ENCODE measurements around the gene RTCB. TPM values are rescaled to one million over a fixed set of nuclear protein-coding genes. Genes with fewer than 3 reads are reported as not detected.
A peak's percentile ranks its signal among the peaks of the same experiment; 100 is the strongest.

Gene RTCB
- total and polyA plus RNA-seq, 9 donors = 53.9 to 74.5 (median 60.9) TPM

DNA sequence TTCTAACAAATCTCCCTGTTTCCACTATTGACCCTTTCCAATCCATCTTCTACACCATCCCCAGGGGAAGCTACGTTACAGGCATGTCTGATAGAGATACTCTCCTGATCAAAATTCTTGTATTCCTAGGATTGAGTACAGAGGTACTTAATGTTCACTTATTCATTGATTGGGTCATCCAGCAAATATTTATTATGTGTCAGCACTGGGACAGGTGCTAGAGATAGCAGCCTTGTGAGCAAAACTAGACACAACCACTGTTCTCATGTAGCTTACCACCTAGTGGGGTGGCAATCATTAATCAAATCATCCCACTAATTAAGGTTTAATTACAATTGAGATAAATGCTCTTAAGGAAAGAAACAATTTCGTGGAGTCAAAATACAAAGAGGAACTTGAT lies 9.4 kb upstream of the RTCB start:
- Histone ChIP-seq H3K4me1 (ENCODE audit: control insufficient read depth, insufficient read depth, low read length) (no peaks in the 10 kb centered on the region), H3K36me3 (ENCODE audit: control insufficient read depth, insufficient read depth, low read length) (no peaks in the 10 kb centered on the region), H3K9me3 (replicated peaks; ENCODE audit: control insufficient read depth, low read depth, low read length) (no peaks in the 10 kb centered on the region), H3K27ac (ENCODE audit: low read length) (no peak overlapping the region), H3K27me3 (ENCODE audit: control insufficient read depth, insufficient read depth, low read length) (peaks cover 12% of the 10 kb centered on the region), H3K4me3 (ENCODE audit: low read length) (no peak overlapping the region)
- WGBS (ENCODE audit: insufficient coverage) = 17% methylated on average over 1 of the region's 2 CpGs
- no peak for DNase-seq

DNA sequence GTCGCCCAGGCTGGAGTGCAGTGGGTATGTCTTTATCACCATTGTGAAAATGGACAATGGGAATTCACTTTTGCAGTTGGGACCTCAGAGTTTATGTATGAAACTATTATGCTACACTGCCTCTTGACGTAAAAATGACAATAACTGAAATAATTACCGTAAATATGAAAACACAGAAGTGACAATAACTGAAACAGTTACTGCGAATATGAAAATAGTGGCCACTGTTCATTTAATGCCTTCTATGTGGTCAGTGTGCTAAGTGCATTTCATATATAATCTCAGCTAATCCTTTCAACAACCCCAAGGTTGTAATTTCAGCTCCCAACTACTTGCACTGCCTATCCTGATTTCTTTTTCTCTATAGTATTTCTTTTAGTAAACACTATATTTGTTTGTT lies 5.9 kb upstream of the RTCB start:
- DNase-seq = no peak
- Histone ChIP-seq H3K4me1 (ENCODE audit: control insufficient read depth, insufficient read depth, low read length) (no peaks in the 10 kb centered on the region), H3K27ac (ENCODE audit: low read length) (no peak overlapping the region), H3K36me3 (ENCODE audit: control insufficient read depth, insufficient read depth, low read length) (no peaks in the 10 kb centered on the region), H3K9me3 (replicated peaks; ENCODE audit: control insufficient read depth, low read depth, low read length) (no peaks in the 10 kb centered on the region), H3K27me3 (ENCODE audit: control insufficient read depth, insufficient read depth, low read length) (peaks cover 4% of the 10 kb centered on the region), H3K4me3 (ENCODE audit: low read length) (no peak overlapping the region)
- WGBS (ENCODE audit: insufficient coverage) = no CpG with 5 or more reads among the region's 4 CpGs

DNA sequence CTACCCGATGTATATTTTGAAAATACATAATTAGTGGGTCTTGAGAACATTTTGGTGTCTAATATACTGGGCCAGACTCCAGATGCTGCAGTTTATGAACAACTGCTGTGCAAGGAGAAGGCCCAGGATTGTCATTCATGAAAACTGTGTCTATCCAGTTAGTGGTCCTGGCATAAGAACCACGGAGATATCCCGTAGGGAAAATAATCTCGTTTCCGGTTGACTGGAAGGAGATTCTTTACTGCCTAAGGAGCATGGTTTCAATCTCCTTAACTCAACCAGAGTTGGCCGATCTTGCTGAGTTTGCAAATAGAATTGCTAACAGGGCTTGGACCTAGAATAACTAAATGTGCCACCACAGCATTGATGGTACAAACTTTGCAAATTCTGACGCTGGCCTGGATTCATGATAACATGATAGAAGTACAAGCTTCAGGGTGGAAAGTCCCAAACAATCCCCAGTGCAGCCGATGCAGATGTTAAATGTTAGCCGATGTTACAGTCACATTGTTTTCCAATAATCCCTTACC lies 4.6 kb upstream of the RTCB start:
- no peak overlapping the region for H3K4me3 ChIP-seq (ENCODE audit: low read length)
- H3K4me1 ChIP-seq (ENCODE audit: control insufficient read depth, insufficient read depth, low read length) = peaks cover 2% of the 10 kb centered on the region
- 90% methylated on average over 2 of the region's 9 CpGs for WGBS (ENCODE audit: insufficient coverage)
- H3K27ac ChIP-seq (ENCODE audit: low read length) = no peak overlapping the region
- no peaks in the 10 kb centered on the region for H3K27me3 ChIP-seq (ENCODE audit: control insufficient read depth, insufficient read depth, low read length)
- H3K9me3 ChIP-seq (replicated peaks; ENCODE audit: control insufficient read depth, low read depth, low read length) = no peaks in the 10 kb centered on the region
- no peak for DNase-seq
- no peaks in the 10 kb centered on the region for H3K36me3 ChIP-seq (ENCODE audit: control insufficient read depth, insufficient read depth, low read length)

GRCh38 chr22:32414191-32414590 lies 2.1 kb upstream of the RTCB start:
- DNase-seq = no peak
- H3K4me3 ChIP-seq (ENCODE audit: low read length) = no peak overlapping the region
- peaks cover 4% of the 10 kb centered on the region for H3K36me3 ChIP-seq (ENCODE audit: control insufficient read depth, insufficient read depth, low read length)
- peaks cover 16% of the 10 kb centered on the region for H3K4me1 ChIP-seq (ENCODE audit: control insufficient read depth, insufficient read depth, low read length)
- WGBS (ENCODE audit: insufficient coverage) = 80% methylated on average over 4 of the region's 7 CpGs
- H3K9me3 ChIP-seq (replicated peaks; ENCODE audit: control insufficient read depth, low read depth, low read length) = no peaks in the 10 kb centered on the region
- no peaks in the 10 kb centered on the region for H3K27me3 ChIP-seq (ENCODE audit: control insufficient read depth, insufficient read depth, low read length)
- H3K27ac ChIP-seq (ENCODE audit: low read length) = no peak overlapping the region

DNA sequence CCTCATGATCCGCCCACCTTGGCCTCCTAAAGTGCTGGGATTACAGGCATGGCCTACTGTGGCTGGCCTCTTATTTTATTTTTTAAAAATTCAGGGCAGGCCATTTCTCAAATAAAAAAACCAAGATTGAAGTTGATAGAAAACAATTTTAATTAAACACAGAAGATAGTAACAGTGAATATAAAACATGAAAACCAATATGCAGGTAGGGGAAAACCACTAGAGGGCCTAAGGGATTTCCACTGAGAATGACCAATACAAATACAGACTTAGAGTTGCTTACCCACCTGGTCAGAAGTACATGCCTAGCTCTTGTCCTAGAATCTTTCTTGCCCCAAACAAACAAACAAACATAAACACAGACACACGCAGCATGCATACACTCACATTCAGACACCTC lies 1.7 kb upstream of the RTCB start:
- Histone ChIP-seq H3K4me1 (ENCODE audit: control insufficient read depth, insufficient read depth, low read length) (peaks cover 16% of the 10 kb centered on the region), H3K27ac (ENCODE audit: low read length) (no peak overlapping the region), H3K9me3 (replicated peaks; ENCODE audit: control insufficient read depth, low read depth, low read length) (no peaks in the 10 kb centered on the region), H3K36me3 (ENCODE audit: control insufficient read depth, insufficient read depth, low read length) (peaks cover 4% of the 10 kb centered on the region), H3K4me3 (ENCODE audit: low read length) (no peak overlapping the region), H3K27me3 (ENCODE audit: control insufficient read depth, insufficient read depth, low read length) (no peaks in the 10 kb centered on the region)
- WGBS (ENCODE audit: insufficient coverage) = 60% methylated on average over 1 of the region's 2 CpGs
- no peak for DNase-seq

- Histone ChIP-seq H3K9me3 (replicated peaks; ENCODE audit: control insufficient read depth, low read depth, low read length) (no peaks in the 10 kb centered on the region), H3K4me1 (ENCODE audit: control insufficient read depth, insufficient read depth, low read length) (peaks cover 16% of the 10 kb centered on the region), H3K4me3 (ENCODE audit: low read length) (peak overlapping the region; percentile 100), H3K27me3 (ENCODE audit: control insufficient read depth, insufficient read depth, low read length) (no peaks in the 10 kb centered on the region), H3K27ac (ENCODE audit: low read length) (peak overlapping the region; percentile 75), H3K36me3 (ENCODE audit: control insufficient read depth, insufficient read depth, low read length) (peaks cover 21% of the 10 kb centered on the region)
- 0% methylated on average over 5 of the region's 12 CpGs for WGBS (ENCODE audit: insufficient coverage)
- DNase-seq = no peak
Observed at GRCh38 chr22:32411402-32411801, 645 bp downstream of the RTCB start.

- H3K9me3 ChIP-seq (replicated peaks; ENCODE audit: control insufficient read depth, low read depth, low read length) = no peaks in the 10 kb centered on the region
- WGBS (ENCODE audit: insufficient coverage) = no CpG with 5 or more reads among the region's 4 CpGs
- H3K27me3 ChIP-seq (ENCODE audit: control insufficient read depth, insufficient read depth, low read length) = no peaks in the 10 kb centered on the region
- peaks cover 24% of the 10 kb centered on the region for H3K36me3 ChIP-seq (ENCODE audit: control insufficient read depth, insufficient read depth, low read length)
- no peak overlapping the region for H3K27ac ChIP-seq (ENCODE audit: low read length)
- H3K4me3 ChIP-seq (ENCODE audit: low read length) = no peak overlapping the region
- no peak for DNase-seq
- H3K4me1 ChIP-seq (ENCODE audit: control insufficient read depth, insufficient read depth, low read length) = peaks cover 16% of the 10 kb centered on the region
Observed at GRCh38 chr22:32410459-32410858, 1.6 kb downstream of the RTCB start.

GRCh38 chr22:32409977-32410376 lies 2.1 kb downstream of the RTCB start:
- no peak overlapping the region for H3K27ac ChIP-seq (ENCODE audit: low read length)
- no peaks in the 10 kb centered on the region for H3K9me3 ChIP-seq (replicated peaks; ENCODE audit: control insufficient read depth, low read depth, low read length)
- H3K36me3 ChIP-seq (ENCODE audit: control insufficient read depth, insufficient read depth, low read length) = peaks cover 24% of the 10 kb centered on the region
- WGBS (ENCODE audit: insufficient coverage) = 88% methylated on average over 3 of the region's 9 CpGs
- no peak overlapping the region for H3K4me3 ChIP-seq (ENCODE audit: low read length)
- peaks cover 16% of the 10 kb centered on the region for H3K4me1 ChIP-seq (ENCODE audit: control insufficient read depth, insufficient read depth, low read length)
- no peaks in the 10 kb centered on the region for H3K27me3 ChIP-seq (ENCODE audit: control insufficient read depth, insufficient read depth, low read length)
- DNase-seq = no peak

DNA sequence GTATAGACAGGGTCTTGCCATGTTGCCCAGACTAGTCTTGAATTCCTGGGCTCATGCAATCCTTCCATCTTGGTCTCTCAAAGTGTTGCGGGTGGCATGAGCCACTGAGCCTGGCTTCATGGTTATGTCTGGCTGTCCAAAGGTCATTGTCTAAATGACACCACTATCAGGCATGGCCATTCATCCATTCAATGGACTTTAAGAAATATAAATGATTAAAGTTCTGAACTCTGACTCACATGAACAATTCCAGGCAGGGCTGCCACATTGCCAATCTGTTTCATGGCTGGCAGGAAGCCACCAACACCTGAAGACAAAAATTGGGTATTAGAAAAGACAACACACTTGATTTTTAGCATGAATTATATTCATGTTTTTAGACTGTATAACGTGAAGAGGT lies 4.1 kb downstream of the RTCB start:
- no CpG with 5 or more reads among the region's 2 CpGs for WGBS (ENCODE audit: insufficient coverage)
- no peaks in the 10 kb centered on the region for H3K9me3 ChIP-seq (replicated peaks; ENCODE audit: control insufficient read depth, low read depth, low read length)
- H3K4me1 ChIP-seq (ENCODE audit: control insufficient read depth, insufficient read depth, low read length) = peaks cover 16% of the 10 kb centered on the region
- peaks cover 39% of the 10 kb centered on the region for H3K36me3 ChIP-seq (ENCODE audit: control insufficient read depth, insufficient read depth, low read length)
- no peaks in the 10 kb centered on the region for H3K27me3 ChIP-seq (ENCODE audit: control insufficient read depth, insufficient read depth, low read length)
- H3K27ac ChIP-seq (ENCODE audit: low read length) = no peak overlapping the region
- DNase-seq = no peak
- H3K4me3 ChIP-seq (ENCODE audit: low read length) = no peak overlapping the region

GRCh38 chr22:32407312-32407711 lies 4.7 kb downstream of the RTCB start:
- no peaks in the 10 kb centered on the region for H3K9me3 ChIP-seq (replicated peaks; ENCODE audit: control insufficient read depth, low read depth, low read length)
- H3K36me3 ChIP-seq (ENCODE audit: control insufficient read depth, insufficient read depth, low read length) = peaks cover 43% of the 10 kb centered on the region
- H3K4me1 ChIP-seq (ENCODE audit: control insufficient read depth, insufficient read depth, low read length) = peaks cover 14% of the 10 kb centered on the region
- H3K4me3 ChIP-seq (ENCODE audit: low read length) = no peak overlapping the region
- WGBS (ENCODE audit: insufficient coverage) = no CpG with 5 or more reads among the region's 3 CpGs
- no peaks in the 10 kb centered on the region for H3K27me3 ChIP-seq (ENCODE audit: control insufficient read depth, insufficient read depth, low read length)
- DNase-seq = peak; percentile 60
- H3K27ac ChIP-seq (ENCODE audit: low read length) = no peak overlapping the region

DNA sequence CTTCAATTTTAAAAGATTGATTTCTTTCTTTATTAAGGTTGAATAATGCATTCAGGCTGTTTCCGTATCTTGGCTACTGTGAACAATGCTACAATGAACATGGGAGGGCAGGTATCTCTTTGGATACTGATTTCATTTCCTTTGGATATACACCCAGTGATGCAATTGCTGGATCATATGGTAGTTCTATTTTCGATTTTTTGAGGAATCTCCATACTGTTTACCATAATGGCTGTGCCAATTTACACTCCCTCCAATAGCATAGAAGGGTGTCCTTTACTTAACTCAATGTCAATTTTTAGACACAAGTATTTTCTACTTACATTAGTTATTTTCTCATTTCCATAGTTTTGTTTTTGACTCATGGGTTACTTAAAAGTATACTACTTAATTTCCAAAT lies 8.0 kb downstream of the RTCB start:
- no CpG with 5 or more reads among the region's 2 CpGs for WGBS (ENCODE audit: insufficient coverage)
- Histone ChIP-seq H3K9me3 (replicated peaks; ENCODE audit: control insufficient read depth, low read depth, low read length) (no peaks in the 10 kb centered on the region), H3K36me3 (ENCODE audit: control insufficient read depth, insufficient read depth, low read length) (peaks cover 55% of the 10 kb centered on the region), H3K4me3 (ENCODE audit: low read length) (no peak overlapping the region), H3K4me1 (ENCODE audit: control insufficient read depth, insufficient read depth, low read length) (no peaks in the 10 kb centered on the region), H3K27me3 (ENCODE audit: control insufficient read depth, insufficient read depth, low read length) (no peaks in the 10 kb centered on the region), H3K27ac (ENCODE audit: low read length) (no peak overlapping the region)
- no peak for DNase-seq

Data from muscle of leg (tissue), 11 donors.